ENCODE results near the gene SAMD15.
"Not testable (repeated sequence)": the region's sequence is repeated elsewhere in the genome, so short reads cannot be mapped to it uniquely, and the experiment has no call there.

The SAMD15 gene

GRCh38 chr14:77376771-77377501 lies at the start of gene SAMD15, which contains the start of gene TMED8:
Gene SAMD15 (plus strand): TSS chr14:77377379. CDS start chr14:77377419, 40 bp downstream.
Gene TMED8 (minus strand): TSS chr14:77377094. CDS start chr14:77377053, 41 bp downstream.
- no peaks in the 10 kb centered on the region for H3K27me3 ChIP-seq (ENCODE audit: insufficient read depth, low read length, poor library complexity)
- DNase-seq (peak; percentile 84), ATAC-seq (ENCODE audit: insufficient read depth, low read depth) (peak; percentile 93)
- H3K4me2 ChIP-seq (ENCODE audit: insufficient read depth, low read length), result peak within 1 kb of the TSS; percentile 97
- peak within 1 kb of the TSS; percentile 88 for H2AFZ ChIP-seq (ENCODE audit: low read depth, low read length)
- peak within 1 kb of the TSS; percentile 71 for H3K4me3 ChIP-seq (ENCODE audit: low read depth in 1 of 2, low read length in 2 of 2)
- peak within 1 kb of the TSS; percentile 82 for H3K9ac ChIP-seq (ENCODE audit: low read depth, low read length)
- no peak for TF ChIP-seq EZH2 (IDR thresholded peaks at IDR 0.05; ENCODE audit: borderline replicate concordance, low read depth, low read length, severe bottlenecking)
- TF ChIP-seq CTCF (IDR thresholded peaks at IDR 0.05; ENCODE audit: borderline replicate concordance, extremely low read depth, low read length, poor library complexity, severe bottlenecking), result peak; percentile 27
- H4K20me1 ChIP-seq (ENCODE audit: insufficient read depth, low read length), result no peaks in the 10 kb centered on the region
- no peaks in the 10 kb centered on the region for H3K9me3 ChIP-seq (ENCODE audit: insufficient read depth, low read length, severe bottlenecking)
- peak within 1 kb of the TSS; percentile 76 for H3K27ac ChIP-seq (ENCODE audit: low read length)
- peaks cover 44% of the 10 kb centered on the region for H3K79me2 ChIP-seq (ENCODE audit: insufficient read depth, low read length)
- 0 out of 2 replicates have a peak, but pooled peaks cover 5% of the 10 kb centered on the region for H3K36me3 ChIP-seq (ENCODE audit: insufficient read depth, low read length)
- peaks cover 34% of the 10 kb centered on the region for H3K4me1 ChIP-seq (ENCODE audit: insufficient read depth, low read length)

GRCh38 chr14:77329872-77330271 lies 47.3 kb upstream of the SAMD15 start:
- Histone ChIP-seq H3K4me3 (ENCODE audit: low read depth in 1 of 2, low read length in 2 of 2) (no peak overlapping the region), H3K4me1 (ENCODE audit: insufficient read depth, low read length) (no peaks in the 10 kb centered on the region), H3K36me3 (ENCODE audit: insufficient read depth, low read length) (no peaks in the 10 kb centered on the region), H3K9me3 (ENCODE audit: insufficient read depth, low read length, severe bottlenecking) (no peaks in the 10 kb centered on the region), H3K27me3 (ENCODE audit: insufficient read depth, low read length, poor library complexity) (no peaks in the 10 kb centered on the region), H3K27ac (ENCODE audit: low read length) (no peak overlapping the region), H4K20me1 (ENCODE audit: insufficient read depth, low read length) (no peaks in the 10 kb centered on the region), H3K79me2 (ENCODE audit: insufficient read depth, low read length) (no peaks in the 10 kb centered on the region), H2AFZ (ENCODE audit: low read depth, low read length) (no peak overlapping the region), H3K4me2 (ENCODE audit: insufficient read depth, low read length) (no peak overlapping the region), H3K9ac (ENCODE audit: low read depth, low read length) (no peak overlapping the region)
- no peak for TF ChIP-seq EZH2 (IDR thresholded peaks at IDR 0.05; ENCODE audit: borderline replicate concordance, low read depth, low read length, severe bottlenecking)
- TF ChIP-seq CTCF (IDR thresholded peaks at IDR 0.05; ENCODE audit: borderline replicate concordance, extremely low read depth, low read length, poor library complexity, severe bottlenecking), result no peak
- DNase-seq (no peak), ATAC-seq (ENCODE audit: insufficient read depth, low read depth) (peak; percentile 10; the same call in 1 of the 3 replicates)

- H3K79me2 ChIP-seq (ENCODE audit: insufficient read depth, low read length), result no peaks in the 10 kb centered on the region
- no peaks in the 10 kb centered on the region for H3K4me1 ChIP-seq (ENCODE audit: insufficient read depth, low read length)
- H3K27me3 ChIP-seq (ENCODE audit: insufficient read depth, low read length, poor library complexity), result no peaks in the 10 kb centered on the region
- H2AFZ ChIP-seq (ENCODE audit: low read depth, low read length), result no peak overlapping the region
- H3K4me2 ChIP-seq (ENCODE audit: insufficient read depth, low read length), result no peak overlapping the region
- TF ChIP-seq EZH2 (IDR thresholded peaks at IDR 0.05; ENCODE audit: borderline replicate concordance, low read depth, low read length, severe bottlenecking) (no peak), CTCF (IDR thresholded peaks at IDR 0.05; ENCODE audit: borderline replicate concordance, extremely low read depth, low read length, poor library complexity, severe bottlenecking) (no peak)
- no peak overlapping the region for H3K27ac ChIP-seq (ENCODE audit: low read length)
- H3K36me3 ChIP-seq (ENCODE audit: insufficient read depth, low read length), result peaks cover 15% of the 10 kb centered on the region; the same call in 1 of the 2 replicates
- ATAC-seq (ENCODE audit: insufficient read depth, low read depth) (no peak), DNase-seq (no peak)
- no peaks in the 10 kb centered on the region for H3K9me3 ChIP-seq (ENCODE audit: insufficient read depth, low read length, severe bottlenecking)
- no peaks in the 10 kb centered on the region for H4K20me1 ChIP-seq (ENCODE audit: insufficient read depth, low read length)
- no peak overlapping the region for H3K9ac ChIP-seq (ENCODE audit: low read depth, low read length)
- H3K4me3 ChIP-seq (ENCODE audit: low read depth in 1 of 2, low read length in 2 of 2), result no peak overlapping the region
Measured at GRCh38 chr14:77335576-77335975, 41.6 kb upstream of the SAMD15 start.

GRCh38 chr14:77337255-77337654 lies 39.9 kb upstream of the SAMD15 start:
- not testable (repeated sequence) for H3K27ac ChIP-seq (ENCODE audit: low read length); ATAC-seq (ENCODE audit: insufficient read depth, low read depth); H3K4me1 ChIP-seq (ENCODE audit: insufficient read depth, low read length); DNase-seq; H3K79me2 ChIP-seq (ENCODE audit: insufficient read depth, low read length); H3K9me3 ChIP-seq (ENCODE audit: insufficient read depth, low read length, severe bottlenecking); H3K4me3 ChIP-seq (ENCODE audit: low read depth in 1 of 2, low read length in 2 of 2); H3K27me3 ChIP-seq (ENCODE audit: insufficient read depth, low read length, poor library complexity); H2AFZ ChIP-seq (ENCODE audit: low read depth, low read length); H4K20me1 ChIP-seq (ENCODE audit: insufficient read depth, low read length); H3K9ac ChIP-seq (ENCODE audit: low read depth, low read length); H3K4me2 ChIP-seq (ENCODE audit: insufficient read depth, low read length)
- H3K36me3 ChIP-seq (ENCODE audit: insufficient read depth, low read length), result peaks cover 32% of the 10 kb centered on the region

Measured in DND-41 (cell line).